ENCODE measurements around the gene ZNF296.

DNA sequence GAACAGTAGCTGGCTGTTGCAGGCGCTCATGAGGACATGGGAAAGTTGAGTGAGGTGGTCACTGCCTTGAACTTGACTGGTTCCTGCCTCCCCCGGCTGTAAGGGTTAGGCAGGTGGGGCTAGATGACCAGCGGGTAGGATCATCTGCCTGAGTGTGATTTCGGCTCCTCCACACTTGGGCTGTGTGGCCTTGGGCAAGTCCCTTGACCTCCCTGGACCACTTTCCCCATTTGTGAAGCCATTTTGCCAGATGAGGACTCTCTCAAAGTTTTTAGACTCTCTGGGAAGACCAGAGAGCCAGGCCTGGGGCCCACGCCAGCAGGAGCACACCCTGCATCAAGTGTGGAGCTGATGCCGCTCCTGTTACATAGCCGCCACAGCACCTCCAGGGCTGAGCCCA lies 26.2 kb upstream of the ZNF296 start:
- TF ChIP-seq, protein P1, sequence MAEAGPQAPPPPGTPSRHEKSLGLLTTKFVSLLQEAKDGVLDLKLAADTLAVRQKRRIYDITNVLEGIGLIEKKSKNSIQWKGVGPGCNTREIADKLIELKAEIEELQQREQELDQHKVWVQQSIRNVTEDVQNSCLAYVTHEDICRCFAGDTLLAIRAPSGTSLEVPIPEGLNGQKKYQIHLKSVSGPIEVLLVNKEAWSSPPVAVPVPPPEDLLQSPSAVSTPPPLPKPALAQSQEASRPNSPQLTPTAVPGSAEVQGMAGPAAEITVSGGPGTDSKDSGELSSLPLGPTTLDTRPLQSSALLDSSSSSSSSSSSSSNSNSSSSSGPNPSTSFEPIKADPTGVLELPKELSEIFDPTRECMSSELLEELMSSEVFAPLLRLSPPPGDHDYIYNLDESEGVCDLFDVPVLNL (CRISPR knock-in tag; IDR thresholded peaks at IDR 0.05; ENCODE audit: borderline replicate concordance, low read depth), result no peak; the same call in 1 of the 2 replicates
- TF ChIP-seq CTCF (IDR thresholded peaks at IDR 0.05) (no peak), CREB1 (CRISPR knock-in tag; IDR thresholded peaks at IDR 0.05) (no peak), ETV6 (CRISPR knock-in tag; IDR thresholded peaks at IDR 0.05) (no peak), ERG (CRISPR knock-in tag; IDR thresholded peaks at IDR 0.05) (no peak), MYBL2 (CRISPR knock-in tag; IDR thresholded peaks at IDR 0.05) (no peak), ATF1 (CRISPR knock-in tag; IDR thresholded peaks at IDR 0.05) (no peak), IRF2 (CRISPR knock-in tag; IDR thresholded peaks at IDR 0.05; ENCODE audit: borderline replicate concordance, low read depth) (no peak)
